Measurements from ENCODE around the gene OR51B5.
"Not testable (repeated sequence)": the region's sequence is repeated elsewhere in the genome, so short reads cannot be mapped to it uniquely, and the experiment has no call there.

The OR51B5 gene

GRCh38 chr11:5368502-5369043, 25.2 kb upstream of the OR51B5 start:
- no peak for DNase-seq (ENCODE audit: insufficient read length, low spot score)
- no peak for FAIRE-seq
- TF ChIP-seq, protein P1, sequence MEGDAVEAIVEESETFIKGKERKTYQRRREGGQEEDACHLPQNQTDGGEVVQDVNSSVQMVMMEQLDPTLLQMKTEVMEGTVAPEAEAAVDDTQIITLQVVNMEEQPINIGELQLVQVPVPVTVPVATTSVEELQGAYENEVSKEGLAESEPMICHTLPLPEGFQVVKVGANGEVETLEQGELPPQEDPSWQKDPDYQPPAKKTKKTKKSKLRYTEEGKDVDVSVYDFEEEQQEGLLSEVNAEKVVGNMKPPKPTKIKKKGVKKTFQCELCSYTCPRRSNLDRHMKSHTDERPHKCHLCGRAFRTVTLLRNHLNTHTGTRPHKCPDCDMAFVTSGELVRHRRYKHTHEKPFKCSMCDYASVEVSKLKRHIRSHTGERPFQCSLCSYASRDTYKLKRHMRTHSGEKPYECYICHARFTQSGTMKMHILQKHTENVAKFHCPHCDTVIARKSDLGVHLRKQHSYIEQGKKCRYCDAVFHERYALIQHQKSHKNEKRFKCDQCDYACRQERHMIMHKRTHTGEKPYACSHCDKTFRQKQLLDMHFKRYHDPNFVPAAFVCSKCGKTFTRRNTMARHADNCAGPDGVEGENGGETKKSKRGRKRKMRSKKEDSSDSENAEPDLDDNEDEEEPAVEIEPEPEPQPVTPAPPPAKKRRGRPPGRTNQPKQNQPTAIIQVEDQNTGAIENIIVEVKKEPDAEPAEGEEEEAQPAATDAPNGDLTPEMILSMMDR (IDR thresholded peaks at IDR 0.05; ENCODE audit: insufficient read depth, missing control alignments): no peak

GRCh38 chr11:5367448-5368074, 24.2 kb upstream of the OR51B5 start:
- FAIRE-seq (no peak), DNase-seq (ENCODE audit: insufficient read length, low spot score) (no peak)
- TF ChIP-seq, protein P1 (IDR thresholded peaks at IDR 0.05; ENCODE audit: insufficient read depth, missing control alignments): no peak

GRCh38 chr11:5366856-5367255, 23.5 kb upstream of the OR51B5 start:
- DNase-seq (ENCODE audit: insufficient read length, low spot score) (no peak), FAIRE-seq (no peak)
- TF ChIP-seq, protein P1 (IDR thresholded peaks at IDR 0.05; ENCODE audit: insufficient read depth, missing control alignments): no peak

GRCh38 chr11:5366365-5366764, 23.0 kb upstream of the OR51B5 start:
- DNase-seq (ENCODE audit: insufficient read length, low spot score): not testable (repeated sequence)

GRCh38 chr11:5364214-5364613, 20.9 kb upstream of the OR51B5 start:
- DNase-seq (ENCODE audit: insufficient read length, low spot score): no peak
- TF ChIP-seq, protein P1 (IDR thresholded peaks at IDR 0.05; ENCODE audit: insufficient read depth, missing control alignments): no peak
- FAIRE-seq: no peak

More at GRCh38 chr11:5366365-5366764, 23.0 kb upstream of the OR51B5 start:
- FAIRE-seq: not testable (repeated sequence)

- DNase-seq (ENCODE audit: insufficient read length, low spot score): no peak
- no peak for FAIRE-seq
- TF ChIP-seq, protein P1 (IDR thresholded peaks at IDR 0.05; ENCODE audit: insufficient read depth, missing control alignments): no peak
Observed at GRCh38 chr11:5363679-5364078, 20.4 kb upstream of the OR51B5 start.

DNA sequence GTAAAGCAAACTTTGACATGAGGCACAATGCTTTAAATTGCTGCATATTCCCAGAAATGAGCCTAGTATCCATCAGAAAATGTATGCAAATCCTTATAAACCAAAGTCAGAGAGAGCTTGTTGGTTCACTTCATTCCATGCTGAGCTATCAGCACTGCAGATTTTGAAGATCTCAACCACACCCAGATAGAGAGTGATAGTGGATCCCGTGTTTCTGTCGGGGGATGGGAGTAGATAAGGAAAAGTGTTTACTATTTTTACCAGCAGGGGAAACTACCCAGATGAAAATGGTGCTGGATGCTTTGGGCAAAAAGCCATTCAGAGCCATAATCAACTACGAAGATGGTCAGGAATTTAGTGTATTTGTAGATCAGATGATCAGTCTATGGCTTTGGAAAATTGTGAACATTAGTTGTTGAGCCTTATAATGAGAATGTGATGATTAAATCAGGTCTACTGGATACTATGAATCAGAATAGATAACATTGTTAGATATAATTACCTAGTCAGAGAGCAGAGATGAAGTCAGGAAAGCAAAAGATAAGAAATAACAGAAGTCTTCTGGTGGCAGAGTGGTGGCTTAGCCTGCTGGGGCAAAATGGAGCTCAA, 18.8 kb upstream of the OR51B5 start:
- TF ChIP-seq, protein P1 (IDR thresholded peaks at IDR 0.05; ENCODE audit: insufficient read depth, missing control alignments): no peak
- FAIRE-seq (no peak), DNase-seq (ENCODE audit: insufficient read length, low spot score) (no peak)

DNA sequence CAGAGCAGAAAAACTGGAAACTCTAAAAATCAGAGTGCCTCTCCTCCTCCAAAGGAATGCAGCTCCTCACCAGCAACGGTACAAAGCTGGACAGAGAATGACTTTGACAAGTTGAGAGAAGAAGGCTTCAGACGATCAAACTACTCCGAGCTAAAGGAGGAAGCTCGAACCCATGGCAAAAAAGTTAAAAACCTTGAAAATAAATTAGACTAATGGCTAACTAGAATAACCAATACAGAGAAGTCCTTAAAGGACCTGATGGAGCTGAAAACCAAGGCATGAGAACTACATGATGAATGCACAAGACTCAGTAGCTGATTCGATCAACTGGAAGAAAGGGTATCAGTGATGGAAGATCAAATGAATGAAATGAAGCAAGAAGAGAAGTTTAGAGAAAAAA, 12.7 kb upstream of the OR51B5 start:
- not testable (repeated sequence) for DNase-seq (ENCODE audit: insufficient read length, low spot score); FAIRE-seq
